Measurements from ENCODE around the gene ADPGK.
"Not testable (repeated sequence)": the region's sequence is repeated elsewhere in the genome, so short reads cannot be mapped to it uniquely, and the experiment has no call there.

ADPGK gene

DNA sequence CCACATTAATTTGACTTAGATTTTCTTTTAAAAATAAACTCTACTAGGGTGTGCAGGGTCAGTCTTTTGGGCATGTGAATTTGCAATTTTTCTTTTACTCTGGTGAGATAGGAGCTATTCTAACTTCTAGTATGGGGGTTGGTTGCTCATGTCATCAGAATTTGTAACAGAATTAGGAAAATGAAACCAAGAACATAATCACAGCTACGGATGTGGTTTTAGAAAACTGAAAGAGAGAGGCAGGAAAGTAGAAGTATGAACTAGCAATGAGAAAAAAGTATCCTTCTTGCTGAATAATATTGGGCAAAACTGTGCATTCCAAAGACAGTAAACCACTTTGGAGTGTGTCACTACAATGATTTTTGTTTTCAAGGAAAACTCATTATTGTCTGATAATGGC, 43.3 kb downstream of the ADPGK start:
- H3K27me3 Mint-ChIP-seq = no peaks in the 10 kb centered on the region
- H3K36me3 Mint-ChIP-seq (ENCODE audit: low read depth) = peaks cover 58% of the 10 kb centered on the region
- ATAC-seq = peak; percentile 46
- H3K4me1 Mint-ChIP-seq = peaks cover 34% of the 10 kb centered on the region
- H3K27ac Mint-ChIP-seq = peak overlapping the region; percentile 33
- DNase-seq = no peak
- H3K9me3 Mint-ChIP-seq = peaks cover 5% of the 10 kb centered on the region
- H3K4me3 Mint-ChIP-seq = no peak overlapping the region

DNA sequence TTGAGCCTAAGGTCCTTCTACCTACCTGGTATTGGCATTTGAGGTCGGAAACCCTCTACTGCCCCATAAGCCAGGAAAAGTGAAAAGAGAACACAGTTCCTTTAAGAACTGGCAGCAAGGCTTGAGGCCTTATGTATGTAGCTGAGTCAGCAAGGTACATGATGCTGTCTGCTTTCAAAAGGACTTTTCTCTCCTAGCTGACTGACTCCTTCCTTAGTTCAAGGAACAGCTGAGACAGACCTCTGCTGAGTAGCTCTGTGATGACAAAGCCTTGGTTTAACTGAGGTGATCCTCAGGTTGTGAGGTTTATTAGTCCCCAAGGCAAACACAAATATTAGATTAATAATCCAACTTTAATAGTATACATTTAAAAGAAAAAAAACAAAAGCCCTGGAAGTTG, 45.8 kb downstream of the ADPGK start:
- H3K27ac Mint-ChIP-seq = no peak overlapping the region
- H3K4me3 Mint-ChIP-seq = no peak overlapping the region
- H3K27me3 Mint-ChIP-seq = no peaks in the 10 kb centered on the region
- DNase-seq (no peak), ATAC-seq (no peak)
- H3K9me3 Mint-ChIP-seq = peaks cover 5% of the 10 kb centered on the region
- peaks cover 34% of the 10 kb centered on the region for H3K4me1 Mint-ChIP-seq
- H3K36me3 Mint-ChIP-seq (ENCODE audit: low read depth) = peaks cover 62% of the 10 kb centered on the region

DNA sequence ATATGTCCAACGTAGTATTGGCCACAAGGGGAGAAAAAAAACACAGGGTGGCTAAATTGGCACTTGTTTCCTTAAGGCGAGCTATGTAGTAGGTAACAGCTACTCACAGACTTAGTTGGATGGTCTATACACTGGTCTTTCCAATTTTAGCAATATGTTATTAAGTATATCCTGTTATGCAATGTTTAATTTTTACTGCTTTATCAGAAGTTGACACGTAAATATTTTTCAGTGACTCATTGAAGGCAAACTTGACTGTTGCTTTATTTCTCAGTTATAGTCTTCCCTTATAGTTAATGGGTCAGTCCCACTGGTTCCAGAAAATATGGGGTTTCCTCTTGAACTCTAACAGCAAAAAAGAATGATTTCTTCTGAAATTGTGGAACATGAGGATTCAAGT, 46.5 kb downstream of the ADPGK start:
- Mint-ChIP-seq H3K9me3 (peaks cover 5% of the 10 kb centered on the region), H3K4me1 (peaks cover 34% of the 10 kb centered on the region), H3K27ac (no peak overlapping the region), H3K27me3 (no peaks in the 10 kb centered on the region), H3K36me3 (ENCODE audit: low read depth) (peaks cover 62% of the 10 kb centered on the region), H3K4me3 (no peak overlapping the region)
- no peak for ATAC-seq
- no peak for DNase-seq

DNA sequence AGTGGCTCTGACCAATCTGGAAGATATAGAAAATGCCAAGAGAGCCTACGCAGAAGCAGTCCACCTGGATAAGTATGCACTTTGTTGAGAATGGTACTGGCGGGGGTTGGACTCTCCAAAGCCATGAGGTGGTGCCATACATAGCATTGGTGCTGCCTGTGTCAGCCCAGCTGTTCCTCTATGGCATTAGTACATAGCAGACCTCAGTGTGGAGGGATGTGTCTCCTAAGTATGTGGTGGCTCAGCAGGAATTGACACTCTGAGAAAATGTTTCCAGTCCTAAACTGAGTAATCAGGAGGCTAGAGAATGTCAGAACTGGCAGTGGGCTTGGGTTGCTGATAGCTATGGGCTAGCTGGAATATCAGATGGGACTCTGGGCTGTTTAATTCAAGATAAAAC, 48.4 kb downstream of the ADPGK start:
- H3K36me3 Mint-ChIP-seq (ENCODE audit: low read depth) = peaks cover 49% of the 10 kb centered on the region
- no peak overlapping the region for H3K27ac Mint-ChIP-seq
- no peak for ATAC-seq
- H3K4me3 Mint-ChIP-seq = no peak overlapping the region
- peaks cover 16% of the 10 kb centered on the region for H3K4me1 Mint-ChIP-seq
- H3K9me3 Mint-ChIP-seq = peaks cover 5% of the 10 kb centered on the region
- no peaks in the 10 kb centered on the region for H3K27me3 Mint-ChIP-seq
- DNase-seq = no peak

DNA sequence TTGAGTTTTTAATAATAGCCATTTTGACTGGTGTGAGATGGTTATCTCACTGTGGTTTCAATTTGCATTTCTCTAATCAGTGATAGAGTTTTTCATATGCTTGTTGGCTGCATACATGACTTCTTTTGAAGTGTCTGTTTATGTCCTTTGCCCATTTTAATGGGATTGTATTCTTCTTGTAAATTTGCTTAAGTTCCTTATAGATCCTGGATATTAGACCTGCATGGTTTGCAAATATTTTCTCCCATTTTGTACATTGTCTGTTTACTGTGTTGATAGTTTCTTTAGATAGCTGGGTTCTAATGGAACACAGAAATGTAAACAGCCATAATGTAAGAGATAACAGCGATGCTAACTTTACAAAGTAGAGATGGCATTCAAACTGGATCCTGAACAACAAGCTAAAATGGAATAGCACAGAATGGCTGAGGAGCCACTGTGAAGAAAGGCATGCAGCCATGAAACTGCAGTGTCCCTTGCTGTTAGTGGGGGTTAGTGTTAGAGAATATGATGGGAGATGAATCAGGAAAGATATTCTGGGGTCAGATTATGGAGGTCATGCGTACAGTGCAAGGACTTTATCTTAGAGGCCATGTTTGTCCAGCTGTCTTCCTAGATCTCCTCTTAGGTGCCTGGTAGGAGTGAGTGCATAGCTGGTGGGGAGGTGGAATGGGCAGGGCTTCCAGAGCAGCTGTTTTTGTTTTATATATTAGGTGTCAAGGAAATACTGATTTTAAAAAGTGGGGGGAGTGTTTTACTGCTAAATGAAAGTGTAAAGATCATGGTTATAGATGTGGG, 49.4 kb downstream of the ADPGK start:
- H3K27me3 Mint-ChIP-seq = no peaks in the 10 kb centered on the region
- ATAC-seq (no peak), DNase-seq (no peak)
- peaks cover 6% of the 10 kb centered on the region for H3K4me1 Mint-ChIP-seq
- H3K4me3 Mint-ChIP-seq = no peak overlapping the region
- H3K27ac Mint-ChIP-seq = no peak overlapping the region
- H3K9me3 Mint-ChIP-seq = no peaks in the 10 kb centered on the region
- H3K36me3 Mint-ChIP-seq (ENCODE audit: low read depth) = peaks cover 40% of the 10 kb centered on the region

DNA sequence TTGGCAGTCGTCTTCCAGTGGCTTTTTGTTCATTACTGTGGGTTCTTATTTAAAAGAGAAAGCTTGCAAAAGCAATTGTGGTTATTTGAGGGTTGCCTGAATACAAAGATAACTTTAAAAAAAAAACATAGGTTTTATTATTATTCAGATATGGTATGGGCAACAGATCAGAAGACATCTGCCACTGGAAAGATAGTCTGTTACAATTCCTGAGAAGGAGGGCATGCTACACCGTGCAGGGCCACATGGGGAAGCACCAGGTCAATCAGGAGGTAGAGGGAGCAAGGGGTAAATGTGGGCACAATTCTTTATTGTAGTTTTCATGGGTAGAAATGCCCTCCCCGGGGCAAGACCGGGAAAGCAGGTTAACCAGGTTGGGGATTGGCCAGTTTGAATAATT, 51.0 kb downstream of the ADPGK start:
- Mint-ChIP-seq H3K27me3 (no peaks in the 10 kb centered on the region), H3K9me3 (no peaks in the 10 kb centered on the region), H3K27ac (no peak overlapping the region), H3K4me3 (no peak overlapping the region), H3K4me1 (no peaks in the 10 kb centered on the region), H3K36me3 (ENCODE audit: low read depth) (peaks cover 29% of the 10 kb centered on the region)
- DNase-seq (no peak), ATAC-seq (no peak)

DNA sequence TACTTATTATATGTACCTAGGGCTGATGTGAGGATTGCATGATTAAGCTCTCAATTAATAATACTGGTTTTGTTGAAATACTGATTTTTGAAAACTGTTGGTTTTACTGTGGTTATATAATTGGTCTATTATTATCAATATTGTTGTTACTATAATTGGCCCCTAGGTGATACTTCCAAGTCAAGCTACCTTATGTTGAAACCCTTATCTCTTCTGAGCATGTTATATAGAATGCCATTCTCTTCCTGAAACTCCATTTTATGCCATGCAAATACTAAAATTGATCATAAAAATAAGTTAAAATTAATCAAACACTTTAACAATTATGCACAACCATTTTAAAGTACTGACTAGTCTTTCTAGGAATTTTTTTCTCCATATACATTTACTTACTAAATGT, 51.5 kb downstream of the ADPGK start:
- DNase-seq (no peak), ATAC-seq (no peak)
- Mint-ChIP-seq H3K27me3 (no peaks in the 10 kb centered on the region), H3K27ac (no peak overlapping the region), H3K4me3 (no peak overlapping the region), H3K36me3 (ENCODE audit: low read depth) (peaks cover 25% of the 10 kb centered on the region), H3K4me1 (no peaks in the 10 kb centered on the region), H3K9me3 (no peaks in the 10 kb centered on the region)

DNA sequence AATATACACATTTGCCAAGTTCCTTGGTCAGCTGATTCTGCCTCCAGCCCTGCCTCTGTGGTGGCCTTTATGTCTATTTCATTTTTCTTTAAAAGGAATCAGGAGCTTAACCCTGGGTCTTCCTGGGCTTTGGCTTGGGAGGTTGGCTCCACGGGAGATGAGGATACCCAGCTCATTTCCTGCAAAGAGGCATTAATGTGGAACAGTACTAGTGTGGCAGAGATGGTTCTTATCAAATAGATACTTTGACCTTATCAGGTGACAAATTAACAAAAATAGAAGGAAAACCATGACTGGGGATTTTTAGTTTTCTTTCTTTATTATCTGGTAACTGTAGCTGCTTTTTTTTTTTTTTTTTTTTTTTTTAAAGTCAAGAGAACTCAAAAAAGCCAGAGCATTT, 54.7 kb downstream of the ADPGK start:
- Mint-ChIP-seq H3K27me3 (no peaks in the 10 kb centered on the region), H3K4me3 (no peak overlapping the region), H3K9me3 (no peaks in the 10 kb centered on the region), H3K36me3 (ENCODE audit: low read depth) (peaks cover 7% of the 10 kb centered on the region), H3K4me1 (no peaks in the 10 kb centered on the region), H3K27ac (no peak overlapping the region)
- no peak for ATAC-seq
- no peak for DNase-seq

DNA sequence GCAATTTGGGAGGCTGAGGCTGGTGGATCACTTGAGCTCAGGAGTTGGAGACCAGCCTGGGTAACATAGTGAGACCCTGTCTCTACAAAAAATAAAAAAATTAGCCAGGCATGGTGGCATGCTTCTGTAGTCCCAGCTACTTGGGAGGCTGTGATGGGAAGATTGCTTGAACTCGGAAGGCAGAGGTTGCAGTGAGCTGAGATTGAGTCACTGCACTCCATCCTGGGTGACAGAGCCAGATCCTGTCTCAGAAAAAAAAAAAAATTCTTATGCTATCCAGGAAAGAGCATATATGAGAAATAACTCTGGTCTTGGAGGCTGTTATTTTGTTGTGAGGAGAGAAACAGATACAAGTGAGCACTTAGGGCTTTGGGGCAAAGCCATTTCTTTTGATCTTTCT, 55.3 kb downstream of the ADPGK start:
- not testable (repeated sequence) for H3K27ac Mint-ChIP-seq; H3K4me3 Mint-ChIP-seq; H3K27me3 Mint-ChIP-seq; H3K36me3 Mint-ChIP-seq (ENCODE audit: low read depth); H3K4me1 Mint-ChIP-seq; ATAC-seq; H3K9me3 Mint-ChIP-seq; DNase-seq

DNA sequence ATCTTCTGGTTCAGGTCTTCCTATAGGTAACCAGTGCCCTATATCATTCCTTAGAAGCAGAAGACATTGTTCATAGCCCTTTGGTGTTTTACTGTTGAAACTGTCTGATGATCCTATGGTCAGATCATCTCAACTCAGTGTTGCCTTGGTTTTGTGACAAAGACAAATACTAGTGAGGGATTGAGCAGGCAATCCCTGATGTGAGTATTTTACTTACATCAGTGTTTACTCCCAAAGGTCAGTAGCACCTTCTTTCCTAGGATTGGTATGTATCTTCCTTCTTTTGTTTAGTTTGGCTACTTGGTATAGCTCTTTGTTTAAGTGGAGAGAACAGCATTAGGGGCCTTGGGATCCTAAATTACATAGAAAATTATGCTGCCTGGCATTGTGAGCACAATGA, 56.4 kb downstream of the ADPGK start:
- no peak for ATAC-seq
- DNase-seq = no peak
- no peak overlapping the region for H3K4me3 Mint-ChIP-seq
- no peaks in the 10 kb centered on the region for H3K27me3 Mint-ChIP-seq
- no peaks in the 10 kb centered on the region for H3K4me1 Mint-ChIP-seq
- peaks cover 4% of the 10 kb centered on the region for H3K36me3 Mint-ChIP-seq (ENCODE audit: low read depth)
- no peak overlapping the region for H3K27ac Mint-ChIP-seq
- H3K9me3 Mint-ChIP-seq = no peaks in the 10 kb centered on the region

DNA sequence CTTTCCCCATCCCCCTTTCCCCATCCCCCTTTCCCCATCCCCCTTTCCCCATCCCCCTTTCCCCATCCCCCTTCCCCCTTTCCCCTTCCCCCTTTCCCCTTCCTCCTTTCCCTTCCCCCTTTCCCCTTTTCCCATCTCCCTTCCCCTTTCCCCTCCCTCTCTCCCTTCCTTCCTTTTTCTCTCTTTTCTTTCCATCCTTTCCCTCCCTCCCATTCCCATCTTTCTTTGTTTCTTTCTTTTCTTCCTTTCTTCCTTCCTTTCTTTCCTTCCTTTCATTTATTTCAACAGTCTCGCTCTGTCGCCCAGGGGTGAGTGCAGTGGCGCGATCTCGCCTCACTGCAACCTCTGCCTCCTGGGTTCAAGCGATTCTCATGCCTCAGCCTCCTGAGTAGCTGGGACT, 57.7 kb downstream of the ADPGK start:
- H3K36me3 Mint-ChIP-seq (ENCODE audit: low read depth) = not testable (repeated sequence)

DNA sequence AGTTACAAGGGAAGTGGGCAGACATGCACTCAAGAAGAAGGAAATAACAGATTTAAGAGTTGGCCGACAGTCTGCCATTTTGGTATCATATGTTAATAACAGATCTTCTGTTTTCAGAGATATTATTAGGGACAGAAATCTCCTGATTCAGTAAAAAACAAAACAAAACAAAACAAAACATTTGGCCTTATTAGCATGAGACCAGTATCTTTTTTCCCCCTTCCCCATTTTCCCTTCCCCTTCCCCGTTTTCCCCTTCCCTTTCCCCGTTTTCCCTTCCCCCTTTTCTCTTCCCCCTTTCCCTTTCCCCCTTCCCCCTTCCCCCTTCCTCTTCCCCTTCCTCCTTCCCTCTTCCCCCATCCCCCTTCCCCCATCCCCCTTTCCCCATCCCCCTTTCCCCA, 58.1 kb downstream of the ADPGK start:
- no peak for DNase-seq
- Mint-ChIP-seq H3K27me3 (no peaks in the 10 kb centered on the region), H3K27ac (no peak overlapping the region), H3K4me3 (no peak overlapping the region), H3K4me1 (no peaks in the 10 kb centered on the region), H3K36me3 (ENCODE audit: low read depth) (no peaks in the 10 kb centered on the region), H3K9me3 (no peaks in the 10 kb centered on the region)
- ATAC-seq = no peak

More for the DNA sequence above, 57.7 kb downstream of the ADPGK start:
- ATAC-seq, DNase-seq, H3K9me3 Mint-ChIP-seq, H3K4me3 Mint-ChIP-seq, H3K27me3 Mint-ChIP-seq, H3K4me1 Mint-ChIP-seq, H3K27ac Mint-ChIP-seq: not testable (repeated sequence)

DNA sequence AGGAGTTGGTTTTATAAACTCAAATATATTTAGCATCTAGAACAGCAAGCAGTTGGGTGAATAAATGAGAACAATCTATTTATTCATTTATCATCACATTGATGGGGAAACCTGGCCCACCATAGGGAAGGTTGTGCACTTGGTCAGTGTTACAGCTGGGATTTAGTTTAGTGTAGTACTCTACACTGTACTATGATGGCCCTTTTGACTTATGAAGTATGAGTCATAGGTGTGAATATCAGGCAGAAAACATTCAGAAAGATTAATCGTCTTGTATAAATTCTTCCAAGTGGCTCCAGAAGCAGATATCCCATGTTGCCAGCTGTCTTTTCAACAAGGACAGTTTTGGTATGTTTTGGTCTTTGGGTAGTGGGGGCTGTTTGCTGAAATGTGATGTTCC, 59.5 kb downstream of the ADPGK start:
- H3K9me3 Mint-ChIP-seq = no peaks in the 10 kb centered on the region
- H3K27me3 Mint-ChIP-seq = no peaks in the 10 kb centered on the region
- no peaks in the 10 kb centered on the region for H3K36me3 Mint-ChIP-seq (ENCODE audit: low read depth)
- DNase-seq (no peak), ATAC-seq (no peak)
- H3K27ac Mint-ChIP-seq = no peak overlapping the region
- no peaks in the 10 kb centered on the region for H3K4me1 Mint-ChIP-seq
- no peak overlapping the region for H3K4me3 Mint-ChIP-seq

DNA sequence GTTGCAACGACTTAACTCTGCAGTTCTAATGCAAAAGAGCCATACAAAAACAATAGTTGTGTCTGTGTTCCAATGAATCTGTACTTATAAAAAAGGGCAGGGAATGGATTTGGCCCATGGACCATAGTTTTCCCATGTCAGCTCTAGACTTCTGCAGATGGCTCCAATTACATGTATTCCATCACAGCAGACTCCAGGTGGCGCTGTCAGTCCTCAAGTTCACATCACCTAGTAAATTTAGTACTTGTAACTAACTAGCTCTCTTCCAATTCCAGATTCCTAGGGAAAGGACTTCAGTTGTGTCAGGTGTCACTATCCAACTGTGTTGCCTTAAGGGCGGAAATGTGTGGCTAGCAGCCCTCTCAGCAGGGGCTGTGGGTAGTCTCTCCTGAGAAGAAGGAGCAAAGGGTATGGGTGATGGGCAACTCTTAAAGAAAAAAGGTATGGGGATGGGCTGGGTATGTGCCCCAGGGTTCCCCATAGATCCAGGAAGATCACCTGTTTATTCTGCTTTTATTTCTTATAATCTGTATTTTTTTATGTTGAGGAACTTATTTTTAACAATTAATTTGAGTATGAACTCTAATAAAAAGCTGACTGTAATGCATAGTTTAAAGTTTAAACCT, 61.4 kb downstream of the ADPGK start:
- DNase-seq = peak; percentile 69
- no peak for ATAC-seq
- no peak overlapping the region for H3K4me3 Mint-ChIP-seq
- H3K27ac Mint-ChIP-seq = no peak overlapping the region
- no peaks in the 10 kb centered on the region for H3K9me3 Mint-ChIP-seq
- no peaks in the 10 kb centered on the region for H3K4me1 Mint-ChIP-seq
- H3K27me3 Mint-ChIP-seq = no peaks in the 10 kb centered on the region
- peaks cover 7% of the 10 kb centered on the region for H3K36me3 Mint-ChIP-seq (ENCODE audit: low read depth)

DNA sequence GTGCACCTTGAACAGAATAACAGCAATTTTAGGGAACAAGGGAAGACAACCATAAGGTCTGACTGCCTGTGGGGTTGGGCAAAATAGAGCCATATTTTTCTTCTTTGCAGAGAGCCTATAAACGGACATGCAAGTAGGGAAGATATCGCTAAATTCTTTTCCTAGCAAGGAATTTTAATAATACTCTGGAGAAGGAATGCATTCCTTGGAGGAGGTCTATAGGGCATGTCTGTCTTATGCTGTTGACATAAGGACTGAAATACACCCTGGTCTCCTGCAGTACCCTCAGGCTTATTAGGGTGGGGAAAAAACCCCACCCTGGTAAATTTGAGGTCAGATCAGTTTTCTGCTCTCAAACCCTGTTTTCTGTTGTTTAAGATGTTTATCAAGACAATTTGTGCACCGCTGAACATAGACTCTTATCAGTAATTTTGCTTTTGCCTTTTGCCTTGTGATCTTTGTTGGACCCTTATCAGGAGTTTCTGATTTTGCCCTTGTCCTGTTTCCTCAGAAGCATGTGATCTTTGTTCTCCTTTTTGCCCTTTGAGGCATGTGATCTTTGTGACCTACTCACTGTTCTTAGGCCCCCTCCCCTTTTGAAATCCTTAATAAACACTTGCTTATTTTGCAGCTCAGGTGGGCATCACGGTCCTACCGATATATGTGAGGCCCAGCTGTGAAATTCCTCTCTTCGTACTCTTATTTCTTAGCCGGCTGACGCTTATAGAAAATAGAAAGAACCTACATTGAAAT, 74.8 kb downstream of the ADPGK start:
- ATAC-seq; H3K4me3 Mint-ChIP-seq; H3K27ac Mint-ChIP-seq; H3K27me3 Mint-ChIP-seq; DNase-seq; H3K36me3 Mint-ChIP-seq (ENCODE audit: low read depth); H3K9me3 Mint-ChIP-seq; H3K4me1 Mint-ChIP-seq: not testable (repeated sequence)

All from activated naive CD8-positive, alpha-beta T cell treated with anti-CD3 and anti-CD28 coated beads, Interleukin-2, amount 50 U/mL, for 24 hours (primary cell).